Chondrocyte (in vitro differentiated cells): ENCODE results near the gene KLK3. TPM values are rescaled to one million over a fixed set of nuclear protein-coding genes. Genes with fewer than 3 reads are reported as not detected.

Experiments
- DNase-seq: peaks from one replicate; pipeline ENCODE4 v3.0.0; 2021; ENCODE audit warnings: mixed read lengths, low spot score
- H3K27ac Mint-ChIP-seq: one replicate; pipeline ENCODE4 v1.8.0; 2021; ENCODE audit warnings: mild to moderate bottlenecking, moderate library complexity, mixed read lengths; ENCODE audit not compliant: unreplicated experiment
- H3K27me3 Mint-ChIP-seq: 2 replicates; pipeline ENCODE4 v1.8.0; 2021; ENCODE audit warnings: low read depth, mixed read lengths
- H3K36me3 Mint-ChIP-seq: 2 replicates; pipeline ENCODE4 v1.8.0; 2021; ENCODE audit warnings: low read depth, mixed read lengths
- H3K4me1 Mint-ChIP-seq: 2 replicates; pipeline ENCODE4 v1.8.0; 2021; ENCODE audit warnings: low read depth, mild to moderate bottlenecking, mixed read lengths
- H3K4me3 Mint-ChIP-seq: one replicate; pipeline ENCODE4 v1.8.0; 2021; ENCODE audit warnings: mild to moderate bottlenecking, moderate library complexity, mixed read lengths; ENCODE audit not compliant: unreplicated experiment
- H3K9me3 Mint-ChIP-seq: 2 replicates; pipeline ENCODE4 v1.8.0; 2021; ENCODE audit warnings: low read depth, mixed read lengths
- total RNA-seq: library from RNA; stranded (reverse); gene quantifications from 3 replicates; pipeline ENCODE4 v1.2.1, GENCODE V29; 2021
- TF ChIP-seq, protein P1 (sequence below): fragments of 200-600 bp; sonication (generic); IDR thresholded peaks from 2 replicates; pipeline ENCODE4 v1.5.0; 2021; ENCODE audit warnings: antibody characterized with exemption, mild to moderate bottlenecking, moderate library complexity

Gene KLK3
- total RNA-seq, 1 donor from 2014 or later = not detected

DNA sequence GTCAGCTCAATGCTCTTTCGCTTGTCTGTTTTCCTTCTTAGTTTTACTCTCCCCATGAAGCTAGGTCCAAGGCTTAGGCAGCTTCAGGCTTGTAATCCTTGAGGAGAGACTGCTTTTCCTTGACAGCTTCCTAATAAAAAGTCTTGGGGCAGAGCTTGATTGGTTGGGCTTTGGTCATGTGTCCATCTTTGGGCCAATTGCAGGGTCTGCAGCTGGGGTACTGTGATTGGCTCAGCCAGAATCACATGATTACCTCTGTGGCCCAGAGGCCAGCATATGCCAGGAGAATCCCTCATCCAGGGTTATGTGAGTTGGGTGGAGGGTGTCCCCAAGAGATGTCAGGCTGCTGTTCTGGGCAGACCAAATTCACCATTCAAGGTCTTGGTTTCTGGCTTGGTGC is 39.3 kb upstream of the KLK3 start:
- peaks cover 10% of the 10 kb centered on the region for H3K4me1 Mint-ChIP-seq
- no peak for DNase-seq
- TF ChIP-seq, protein P1, sequence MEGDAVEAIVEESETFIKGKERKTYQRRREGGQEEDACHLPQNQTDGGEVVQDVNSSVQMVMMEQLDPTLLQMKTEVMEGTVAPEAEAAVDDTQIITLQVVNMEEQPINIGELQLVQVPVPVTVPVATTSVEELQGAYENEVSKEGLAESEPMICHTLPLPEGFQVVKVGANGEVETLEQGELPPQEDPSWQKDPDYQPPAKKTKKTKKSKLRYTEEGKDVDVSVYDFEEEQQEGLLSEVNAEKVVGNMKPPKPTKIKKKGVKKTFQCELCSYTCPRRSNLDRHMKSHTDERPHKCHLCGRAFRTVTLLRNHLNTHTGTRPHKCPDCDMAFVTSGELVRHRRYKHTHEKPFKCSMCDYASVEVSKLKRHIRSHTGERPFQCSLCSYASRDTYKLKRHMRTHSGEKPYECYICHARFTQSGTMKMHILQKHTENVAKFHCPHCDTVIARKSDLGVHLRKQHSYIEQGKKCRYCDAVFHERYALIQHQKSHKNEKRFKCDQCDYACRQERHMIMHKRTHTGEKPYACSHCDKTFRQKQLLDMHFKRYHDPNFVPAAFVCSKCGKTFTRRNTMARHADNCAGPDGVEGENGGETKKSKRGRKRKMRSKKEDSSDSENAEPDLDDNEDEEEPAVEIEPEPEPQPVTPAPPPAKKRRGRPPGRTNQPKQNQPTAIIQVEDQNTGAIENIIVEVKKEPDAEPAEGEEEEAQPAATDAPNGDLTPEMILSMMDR = no peak
- peaks cover 1% of the 10 kb centered on the region for H3K36me3 Mint-ChIP-seq
- no peaks in the 10 kb centered on the region for H3K9me3 Mint-ChIP-seq
- H3K27ac Mint-ChIP-seq = no peak overlapping the region
- no peak overlapping the region for H3K4me3 Mint-ChIP-seq
- peaks cover 48% of the 10 kb centered on the region for H3K27me3 Mint-ChIP-seq

DNA sequence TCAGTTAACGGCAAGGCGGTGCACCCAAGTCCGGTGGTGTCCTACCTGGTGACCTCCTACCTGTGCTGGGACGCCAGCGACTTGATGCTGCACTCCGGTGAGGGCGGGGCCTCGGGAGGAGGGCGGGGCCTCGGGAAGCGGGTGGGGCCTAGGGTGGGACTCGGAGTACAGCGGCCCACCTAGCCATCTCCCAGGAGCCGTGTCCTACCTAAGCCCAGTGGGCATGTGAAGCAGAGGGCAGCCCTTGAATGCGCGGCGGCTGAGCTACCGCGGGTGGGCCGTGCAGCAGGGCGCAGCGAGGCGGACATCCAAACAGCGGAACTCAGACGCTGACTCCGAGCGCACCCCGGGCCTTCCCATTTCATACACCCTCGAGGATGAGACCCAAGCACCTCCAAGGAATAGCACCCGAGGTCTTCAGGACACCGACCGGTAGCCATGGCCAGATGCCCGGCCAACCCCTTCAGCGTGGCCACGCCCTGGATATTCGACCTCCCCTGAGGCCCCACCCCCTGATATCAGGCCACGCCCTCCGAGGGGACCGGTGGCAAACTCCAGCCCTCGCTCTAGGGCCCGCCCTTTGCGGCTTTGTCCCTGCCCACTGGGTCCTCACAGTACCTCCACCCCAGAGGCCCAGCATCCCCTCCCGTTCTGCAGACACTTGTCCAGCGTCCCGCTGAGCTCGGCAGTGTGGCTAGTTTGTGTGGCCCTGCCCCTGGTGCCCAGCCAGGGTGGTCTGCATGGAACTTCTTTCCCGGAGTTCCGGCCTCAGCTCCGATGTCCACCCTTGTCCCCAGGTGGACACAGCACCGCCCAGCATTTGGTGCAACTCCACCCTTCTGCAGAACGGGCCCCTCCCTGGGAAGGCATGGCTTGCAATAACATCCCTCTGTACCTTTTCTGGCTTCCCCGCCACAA is 36.5 kb upstream of the KLK3 start:
- peak overlapping the region; percentile 63 for H3K4me3 Mint-ChIP-seq
- H3K9me3 Mint-ChIP-seq = no peaks in the 10 kb centered on the region
- DNase-seq = no peak
- TF ChIP-seq, protein P1 = no peak
- H3K27me3 Mint-ChIP-seq = peaks cover 70% of the 10 kb centered on the region
- no peak overlapping the region for H3K27ac Mint-ChIP-seq
- H3K36me3 Mint-ChIP-seq = peaks cover 1% of the 10 kb centered on the region
- H3K4me1 Mint-ChIP-seq = peaks cover 13% of the 10 kb centered on the region

DNA sequence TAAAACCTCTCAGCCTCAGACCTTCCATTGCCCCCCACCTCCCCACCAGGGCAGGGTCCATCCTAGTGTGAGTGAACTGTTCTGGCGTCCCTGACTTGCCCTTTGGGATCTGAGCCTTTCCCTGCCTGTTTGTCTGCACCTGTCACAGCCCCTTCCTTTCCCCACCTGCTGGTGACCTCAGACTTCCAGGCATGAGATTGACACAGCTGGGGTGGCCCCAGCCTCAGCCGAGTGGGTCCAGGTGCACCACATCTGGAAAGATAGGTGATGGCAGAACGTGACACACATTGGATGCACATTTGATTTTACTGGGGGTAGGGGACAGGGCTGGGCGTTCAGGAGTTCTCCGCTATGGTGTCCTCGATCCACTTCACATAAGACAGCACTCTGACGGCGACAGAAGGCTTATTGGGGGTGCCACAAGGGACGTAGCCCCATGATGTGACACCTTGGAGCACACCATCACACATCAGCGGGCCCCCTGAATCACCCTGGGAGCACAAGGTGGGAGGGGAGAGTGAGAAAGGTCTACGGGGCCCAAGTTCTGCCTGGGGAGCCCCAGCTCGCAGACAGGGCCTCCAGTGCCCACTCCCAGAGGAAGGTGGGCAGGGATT is 35.7 kb upstream of the KLK3 start:
- Mint-ChIP-seq H3K27me3 (peaks cover 71% of the 10 kb centered on the region), H3K27ac (no peak overlapping the region), H3K9me3 (no peaks in the 10 kb centered on the region), H3K4me1 (peaks cover 13% of the 10 kb centered on the region), H3K36me3 (peaks cover 1% of the 10 kb centered on the region), H3K4me3 (peak overlapping the region; percentile 16)
- no peak for DNase-seq
- TF ChIP-seq, protein P1 = no peak

DNA sequence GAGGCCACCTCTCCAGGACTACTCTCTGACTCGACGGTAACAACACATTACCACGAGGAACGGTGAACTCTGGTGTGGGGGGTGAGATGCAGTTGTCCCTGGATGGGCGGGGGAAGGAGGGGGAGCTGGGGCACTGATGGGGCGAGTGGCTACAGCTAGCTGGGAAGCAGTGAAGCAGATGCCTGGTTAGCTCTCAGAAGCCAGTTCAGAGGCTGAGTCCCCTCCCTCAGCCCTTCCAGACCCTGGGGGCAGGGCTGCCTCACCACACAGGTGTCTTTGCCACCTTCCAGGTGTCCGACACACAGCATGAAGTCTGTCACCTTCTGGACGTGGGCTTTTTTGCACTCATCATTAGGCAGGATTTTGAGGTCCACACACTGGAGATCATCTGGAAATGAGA is 35.1 kb upstream of the KLK3 start:
- no peak for DNase-seq
- H3K27ac Mint-ChIP-seq = no peak overlapping the region
- peaks cover 70% of the 10 kb centered on the region for H3K27me3 Mint-ChIP-seq
- H3K36me3 Mint-ChIP-seq = peaks cover 1% of the 10 kb centered on the region
- TF ChIP-seq, protein P1 = no peak
- H3K9me3 Mint-ChIP-seq = no peaks in the 10 kb centered on the region
- peaks cover 13% of the 10 kb centered on the region for H3K4me1 Mint-ChIP-seq
- no peak overlapping the region for H3K4me3 Mint-ChIP-seq

DNA sequence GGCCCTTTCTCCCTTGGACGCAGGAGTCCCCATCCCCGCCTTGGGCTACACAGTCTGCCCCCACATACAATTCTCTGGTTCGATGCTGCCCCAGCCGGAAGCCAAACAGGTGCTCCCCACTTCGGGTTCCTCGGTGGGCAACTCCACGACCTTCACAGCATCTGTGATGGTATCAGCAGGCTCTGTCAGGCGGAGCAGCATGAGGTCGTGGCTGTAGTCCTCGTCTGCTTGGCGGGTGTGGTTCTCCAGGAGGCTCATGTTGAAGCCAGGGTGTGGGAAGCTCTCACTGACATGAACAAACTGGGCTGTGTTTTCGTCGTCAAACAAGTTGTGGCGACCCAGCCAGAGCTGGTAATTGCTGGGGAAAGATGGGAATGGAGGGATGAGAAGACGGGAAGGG is 34.6 kb upstream of the KLK3 start:
- H3K36me3 Mint-ChIP-seq = peaks cover 1% of the 10 kb centered on the region
- H3K27me3 Mint-ChIP-seq = peaks cover 69% of the 10 kb centered on the region
- H3K9me3 Mint-ChIP-seq = no peaks in the 10 kb centered on the region
- no peak overlapping the region for H3K27ac Mint-ChIP-seq
- peaks cover 13% of the 10 kb centered on the region for H3K4me1 Mint-ChIP-seq
- TF ChIP-seq, protein P1 = no peak
- no peak for DNase-seq
- no peak overlapping the region for H3K4me3 Mint-ChIP-seq
